ENCODE results near the gene CENPU.

CENPU gene

GRCh38 chr4:184697956-184698355, 35.9 kb downstream of the CENPU start:
- DNase-seq (ENCODE audit: low read depth in 1 of 2, low spot score in 1 of 2), result no peak
- no peaks in the 10 kb centered on the region for H3K27me3 ChIP-seq (ENCODE audit: insufficient read depth, poor library complexity, severe bottlenecking)
- no peak overlapping the region for H3K27ac ChIP-seq (replicated peaks)
- H3K4me3 ChIP-seq (replicated peaks; ENCODE audit: insufficient read depth, low read length), result no peak overlapping the region
- TF ChIP-seq CTCF (IDR thresholded peaks at IDR 0.05; ENCODE audit: insufficient read depth, low read length) (no peak), POLR2AphosphoS5 (IDR thresholded peaks at IDR 0.05; ENCODE audit: low read depth) (no peak), GABPA (IDR thresholded peaks at IDR 0.05; ENCODE audit: low read depth) (no peak), SPI1 (IDR thresholded peaks at IDR 0.05; ENCODE audit: borderline replicate concordance, low read depth) (no peak)
- TF ChIP-seq, protein P1, sequence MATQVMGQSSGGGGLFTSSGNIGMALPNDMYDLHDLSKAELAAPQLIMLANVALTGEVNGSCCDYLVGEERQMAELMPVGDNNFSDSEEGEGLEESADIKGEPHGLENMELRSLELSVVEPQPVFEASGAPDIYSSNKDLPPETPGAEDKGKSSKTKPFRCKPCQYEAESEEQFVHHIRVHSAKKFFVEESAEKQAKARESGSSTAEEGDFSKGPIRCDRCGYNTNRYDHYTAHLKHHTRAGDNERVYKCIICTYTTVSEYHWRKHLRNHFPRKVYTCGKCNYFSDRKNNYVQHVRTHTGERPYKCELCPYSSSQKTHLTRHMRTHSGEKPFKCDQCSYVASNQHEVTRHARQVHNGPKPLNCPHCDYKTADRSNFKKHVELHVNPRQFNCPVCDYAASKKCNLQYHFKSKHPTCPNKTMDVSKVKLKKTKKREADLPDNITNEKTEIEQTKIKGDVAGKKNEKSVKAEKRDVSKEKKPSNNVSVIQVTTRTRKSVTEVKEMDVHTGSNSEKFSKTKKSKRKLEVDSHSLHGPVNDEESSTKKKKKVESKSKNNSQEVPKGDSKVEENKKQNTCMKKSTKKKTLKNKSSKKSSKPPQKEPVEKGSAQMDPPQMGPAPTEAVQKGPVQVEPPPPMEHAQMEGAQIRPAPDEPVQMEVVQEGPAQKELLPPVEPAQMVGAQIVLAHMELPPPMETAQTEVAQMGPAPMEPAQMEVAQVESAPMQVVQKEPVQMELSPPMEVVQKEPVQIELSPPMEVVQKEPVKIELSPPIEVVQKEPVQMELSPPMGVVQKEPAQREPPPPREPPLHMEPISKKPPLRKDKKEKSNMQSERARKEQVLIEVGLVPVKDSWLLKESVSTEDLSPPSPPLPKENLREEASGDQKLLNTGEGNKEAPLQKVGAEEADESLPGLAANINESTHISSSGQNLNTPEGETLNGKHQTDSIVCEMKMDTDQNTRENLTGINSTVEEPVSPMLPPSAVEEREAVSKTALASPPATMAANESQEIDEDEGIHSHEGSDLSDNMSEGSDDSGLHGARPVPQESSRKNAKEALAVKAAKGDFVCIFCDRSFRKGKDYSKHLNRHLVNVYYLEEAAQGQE (IDR thresholded peaks at IDR 0.05; ENCODE audit: insufficient replicate concordance, low read depth), result no peak

GRCh38 chr4:184695178-184695896, 38.6 kb downstream of the CENPU start:
- Histone ChIP-seq H3K27ac (replicated peaks) (no peak overlapping the region), H3K4me3 (replicated peaks; ENCODE audit: insufficient read depth, low read length) (no peak overlapping the region), H3K27me3 (ENCODE audit: insufficient read depth, poor library complexity, severe bottlenecking) (no peaks in the 10 kb centered on the region)
- no peak for DNase-seq (ENCODE audit: low read depth in 1 of 2, low spot score in 1 of 2)
- no peak for TF ChIP-seq SPI1 (IDR thresholded peaks at IDR 0.05; ENCODE audit: borderline replicate concordance, low read depth)
- no peak for TF ChIP-seq GABPA (IDR thresholded peaks at IDR 0.05; ENCODE audit: low read depth)
- no peak for TF ChIP-seq CTCF (IDR thresholded peaks at IDR 0.05; ENCODE audit: insufficient read depth, low read length)
- TF ChIP-seq POLR2AphosphoS5 (IDR thresholded peaks at IDR 0.05; ENCODE audit: low read depth), result no peak
- TF ChIP-seq, protein P1 (IDR thresholded peaks at IDR 0.05; ENCODE audit: insufficient replicate concordance, low read depth), result no peak

DNA sequence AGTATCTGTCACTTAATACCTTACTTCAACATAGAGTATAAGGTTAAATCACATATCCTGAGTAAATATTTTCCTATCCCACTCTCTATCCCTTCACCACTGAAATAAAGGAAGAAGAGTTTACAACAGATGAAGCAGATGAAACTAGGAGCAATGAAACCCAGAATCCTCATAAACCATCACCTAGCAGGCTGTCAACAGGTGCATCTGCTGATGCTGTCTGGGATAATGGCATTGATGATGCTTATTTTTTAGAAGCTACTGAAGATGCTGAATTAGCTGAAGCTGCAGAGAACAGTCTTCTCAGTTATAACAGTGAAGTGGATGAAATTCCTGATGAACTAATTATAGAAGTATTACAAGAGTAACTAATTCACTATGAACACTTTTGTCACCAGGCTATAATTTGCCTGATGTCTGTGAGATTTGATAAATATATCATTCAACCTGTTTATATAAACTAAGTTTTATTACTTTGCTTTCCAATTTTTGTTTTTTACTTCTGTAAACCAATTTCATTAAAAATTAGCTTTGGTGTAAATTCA, 39.4 kb downstream of the CENPU start:
- H3K27me3 ChIP-seq (ENCODE audit: insufficient read depth, poor library complexity, severe bottlenecking), result no peaks in the 10 kb centered on the region

More for the DNA sequence above, 39.4 kb downstream of the CENPU start:
- Histone ChIP-seq H3K27ac (replicated peaks) (no peak overlapping the region), H3K4me3 (replicated peaks; ENCODE audit: insufficient read depth, low read length) (no peak overlapping the region)
- TF ChIP-seq POLR2AphosphoS5 (IDR thresholded peaks at IDR 0.05; ENCODE audit: low read depth), result no peak
- TF ChIP-seq GABPA (IDR thresholded peaks at IDR 0.05; ENCODE audit: low read depth), result no peak
- TF ChIP-seq CTCF (IDR thresholded peaks at IDR 0.05; ENCODE audit: insufficient read depth, low read length), result no peak
- no peak for TF ChIP-seq SPI1 (IDR thresholded peaks at IDR 0.05; ENCODE audit: borderline replicate concordance, low read depth)
- TF ChIP-seq, protein P1 (IDR thresholded peaks at IDR 0.05; ENCODE audit: insufficient replicate concordance, low read depth), result no peak
- no peak for DNase-seq (ENCODE audit: low read depth in 1 of 2, low spot score in 1 of 2)
